Liver (tissue), 3 donors: ENCODE results near the gene EFCC1.

Experiments used
- FOXA1 ChIP-seq: IDR thresholded peaks from 2 replicates; pipeline ENCODE4 v1.6.1; 2016; ENCODE audit warnings: antibody characterized with exemption
- GABPA ChIP-seq, 2 donors: IDR thresholded peaks in 1 of 2; conservative IDR thresholded peaks in 1 of 2; 2 replicates each; pipeline ENCODE4 v1.6.1; 2016; ENCODE audit warnings: antibody characterized with exemption in 2 of 2, mild to moderate bottlenecking in 1 of 2, moderate library complexity in 1 of 2
- HNF4G ChIP-seq: IDR thresholded peaks from 2 replicates; pipeline ENCODE4 v1.6.1; 2016; ENCODE audit warnings: antibody characterized with exemption
- JUND ChIP-seq, 2 donors: IDR thresholded peaks; 2 replicates each; pipeline ENCODE4 v1.6.1; 2016; ENCODE audit warnings: antibody characterized with exemption in 2 of 2
- RAD21 ChIP-seq, 2 donors: IDR thresholded peaks; 2 replicates each; pipeline ENCODE4 v1.6.1; 2016; ENCODE audit warnings: antibody characterized with exemption in 2 of 2, mild to moderate bottlenecking in 2 of 2
- SP1 ChIP-seq: IDR thresholded peaks from 2 replicates; pipeline ENCODE4 v1.6.1; 2018; ENCODE audit warnings: antibody characterized with exemption, mild to moderate bottlenecking
- YY1 ChIP-seq: IDR thresholded peaks from 2 replicates; pipeline ENCODE4 v1.6.1; 2016; ENCODE audit warnings: antibody characterized with exemption, mild to moderate bottlenecking
- TF ChIP-seq, protein P1 (sequence below): IDR thresholded peaks from 2 replicates; pipeline ENCODE4 v1.6.1; 2016; ENCODE audit warnings: antibody characterized with exemption
- TF ChIP-seq, protein P2 (sequence below): fragments of 150-350 bp; IDR thresholded peaks from 2 replicates; pipeline ENCODE4 v1.5.1; 2017; ENCODE audit warnings: improper control_type of control experiment, low read depth, low read length; ENCODE audit not compliant: missing input control
- TF ChIP-seq, protein P3 (sequence below): IDR thresholded peaks from 2 replicates; pipeline ENCODE4 v1.6.1; 2016; ENCODE audit warnings: antibody characterized with exemption
- TF ChIP-seq, protein P4 (sequence below): IDR thresholded peaks from 2 replicates; pipeline ENCODE4 v1.6.1; 2016; ENCODE audit warnings: antibody characterized with exemption, mild to moderate bottlenecking
- TF ChIP-seq, protein P5 (sequence below): IDR thresholded peaks from 2 replicates; pipeline ENCODE4 v1.6.1; 2016; ENCODE audit warnings: antibody characterized with exemption
- donor health status: healthy.
- donor health status: healthy.

DNA sequence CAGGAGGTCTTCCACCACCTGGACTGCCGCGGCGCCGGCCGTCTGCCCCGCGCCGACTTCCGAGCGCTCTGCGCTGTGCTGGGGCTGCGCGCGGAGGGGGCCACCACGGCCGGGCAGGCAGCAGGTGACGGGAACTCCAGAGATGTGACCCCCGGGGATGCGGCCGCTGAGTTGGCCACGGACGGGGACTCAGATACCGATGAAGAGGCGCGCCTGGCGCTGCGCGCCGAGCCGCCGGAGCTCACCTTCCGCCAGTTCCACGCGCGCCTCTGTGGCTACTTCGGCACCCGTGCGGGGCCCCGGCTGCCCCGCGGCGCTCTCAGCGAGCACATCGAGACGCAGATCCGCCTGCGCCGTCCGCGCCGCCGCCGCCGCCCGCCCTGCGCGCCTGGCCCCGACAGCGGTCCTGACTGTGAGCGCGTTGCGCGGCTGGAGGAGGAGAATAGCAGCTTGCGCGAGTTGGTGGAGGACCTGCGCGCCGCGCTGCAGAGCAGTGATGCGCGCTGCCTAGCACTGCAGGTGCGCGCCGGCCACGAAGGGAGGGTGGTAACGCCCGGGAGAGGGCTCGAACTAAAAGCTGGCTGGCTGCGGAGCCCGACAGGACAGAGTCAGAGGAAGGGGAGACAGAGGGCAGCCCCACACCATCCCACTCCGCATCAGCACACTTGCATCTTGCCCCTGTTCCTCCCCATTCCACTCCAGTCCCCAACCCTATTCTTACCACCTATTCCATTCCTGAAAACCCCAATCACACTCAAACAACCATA lies 885 bp downstream of the EFCC1 start:
- TF ChIP-seq, protein P1, sequence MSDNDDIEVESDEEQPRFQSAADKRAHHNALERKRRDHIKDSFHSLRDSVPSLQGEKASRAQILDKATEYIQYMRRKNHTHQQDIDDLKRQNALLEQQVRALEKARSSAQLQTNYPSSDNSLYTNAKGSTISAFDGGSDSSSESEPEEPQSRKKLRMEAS: no peak
- TF ChIP-seq, protein P2, sequence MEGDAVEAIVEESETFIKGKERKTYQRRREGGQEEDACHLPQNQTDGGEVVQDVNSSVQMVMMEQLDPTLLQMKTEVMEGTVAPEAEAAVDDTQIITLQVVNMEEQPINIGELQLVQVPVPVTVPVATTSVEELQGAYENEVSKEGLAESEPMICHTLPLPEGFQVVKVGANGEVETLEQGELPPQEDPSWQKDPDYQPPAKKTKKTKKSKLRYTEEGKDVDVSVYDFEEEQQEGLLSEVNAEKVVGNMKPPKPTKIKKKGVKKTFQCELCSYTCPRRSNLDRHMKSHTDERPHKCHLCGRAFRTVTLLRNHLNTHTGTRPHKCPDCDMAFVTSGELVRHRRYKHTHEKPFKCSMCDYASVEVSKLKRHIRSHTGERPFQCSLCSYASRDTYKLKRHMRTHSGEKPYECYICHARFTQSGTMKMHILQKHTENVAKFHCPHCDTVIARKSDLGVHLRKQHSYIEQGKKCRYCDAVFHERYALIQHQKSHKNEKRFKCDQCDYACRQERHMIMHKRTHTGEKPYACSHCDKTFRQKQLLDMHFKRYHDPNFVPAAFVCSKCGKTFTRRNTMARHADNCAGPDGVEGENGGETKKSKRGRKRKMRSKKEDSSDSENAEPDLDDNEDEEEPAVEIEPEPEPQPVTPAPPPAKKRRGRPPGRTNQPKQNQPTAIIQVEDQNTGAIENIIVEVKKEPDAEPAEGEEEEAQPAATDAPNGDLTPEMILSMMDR: no peak
- TF ChIP-seq, protein P3, sequence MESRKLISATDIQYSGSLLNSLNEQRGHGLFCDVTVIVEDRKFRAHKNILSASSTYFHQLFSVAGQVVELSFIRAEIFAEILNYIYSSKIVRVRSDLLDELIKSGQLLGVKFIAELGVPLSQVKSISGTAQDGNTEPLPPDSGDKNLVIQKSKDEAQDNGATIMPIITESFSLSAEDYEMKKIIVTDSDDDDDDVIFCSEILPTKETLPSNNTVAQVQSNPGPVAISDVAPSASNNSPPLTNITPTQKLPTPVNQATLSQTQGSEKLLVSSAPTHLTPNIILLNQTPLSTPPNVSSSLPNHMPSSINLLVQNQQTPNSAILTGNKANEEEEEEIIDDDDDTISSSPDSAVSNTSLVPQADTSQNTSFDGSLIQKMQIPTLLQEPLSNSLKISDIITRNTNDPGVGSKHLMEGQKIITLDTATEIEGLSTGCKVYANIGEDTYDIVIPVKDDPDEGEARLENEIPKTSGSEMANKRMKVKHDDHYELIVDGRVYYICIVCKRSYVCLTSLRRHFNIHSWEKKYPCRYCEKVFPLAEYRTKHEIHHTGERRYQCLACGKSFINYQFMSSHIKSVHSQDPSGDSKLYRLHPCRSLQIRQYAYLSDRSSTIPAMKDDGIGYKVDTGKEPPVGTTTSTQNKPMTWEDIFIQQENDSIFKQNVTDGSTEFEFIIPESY: no peak
- TF ChIP-seq GABPA (IDR thresholded peaks at IDR 0.05 in 1 of 2, conservative IDR thresholded peaks at IDR 0.05 in 1 of 2) (no peak), RAD21 (IDR thresholded peaks at IDR 0.05) (no peak), YY1 (no peak), SP1 (no peak), JUND (IDR thresholded peaks at IDR 0.05) (no peak), HNF4G (no peak), FOXA1 (no peak)
- TF ChIP-seq, protein P4, sequence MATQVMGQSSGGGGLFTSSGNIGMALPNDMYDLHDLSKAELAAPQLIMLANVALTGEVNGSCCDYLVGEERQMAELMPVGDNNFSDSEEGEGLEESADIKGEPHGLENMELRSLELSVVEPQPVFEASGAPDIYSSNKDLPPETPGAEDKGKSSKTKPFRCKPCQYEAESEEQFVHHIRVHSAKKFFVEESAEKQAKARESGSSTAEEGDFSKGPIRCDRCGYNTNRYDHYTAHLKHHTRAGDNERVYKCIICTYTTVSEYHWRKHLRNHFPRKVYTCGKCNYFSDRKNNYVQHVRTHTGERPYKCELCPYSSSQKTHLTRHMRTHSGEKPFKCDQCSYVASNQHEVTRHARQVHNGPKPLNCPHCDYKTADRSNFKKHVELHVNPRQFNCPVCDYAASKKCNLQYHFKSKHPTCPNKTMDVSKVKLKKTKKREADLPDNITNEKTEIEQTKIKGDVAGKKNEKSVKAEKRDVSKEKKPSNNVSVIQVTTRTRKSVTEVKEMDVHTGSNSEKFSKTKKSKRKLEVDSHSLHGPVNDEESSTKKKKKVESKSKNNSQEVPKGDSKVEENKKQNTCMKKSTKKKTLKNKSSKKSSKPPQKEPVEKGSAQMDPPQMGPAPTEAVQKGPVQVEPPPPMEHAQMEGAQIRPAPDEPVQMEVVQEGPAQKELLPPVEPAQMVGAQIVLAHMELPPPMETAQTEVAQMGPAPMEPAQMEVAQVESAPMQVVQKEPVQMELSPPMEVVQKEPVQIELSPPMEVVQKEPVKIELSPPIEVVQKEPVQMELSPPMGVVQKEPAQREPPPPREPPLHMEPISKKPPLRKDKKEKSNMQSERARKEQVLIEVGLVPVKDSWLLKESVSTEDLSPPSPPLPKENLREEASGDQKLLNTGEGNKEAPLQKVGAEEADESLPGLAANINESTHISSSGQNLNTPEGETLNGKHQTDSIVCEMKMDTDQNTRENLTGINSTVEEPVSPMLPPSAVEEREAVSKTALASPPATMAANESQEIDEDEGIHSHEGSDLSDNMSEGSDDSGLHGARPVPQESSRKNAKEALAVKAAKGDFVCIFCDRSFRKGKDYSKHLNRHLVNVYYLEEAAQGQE: no peak
- TF ChIP-seq, protein P5, sequence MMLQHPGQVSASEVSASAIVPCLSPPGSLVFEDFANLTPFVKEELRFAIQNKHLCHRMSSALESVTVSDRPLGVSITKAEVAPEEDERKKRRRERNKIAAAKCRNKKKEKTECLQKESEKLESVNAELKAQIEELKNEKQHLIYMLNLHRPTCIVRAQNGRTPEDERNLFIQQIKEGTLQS: no peak
